SK-MEL-5 (cell line): ENCODE results near the gene C22orf42. TPM values are rescaled to one million over a fixed set of nuclear protein-coding genes. Genes with fewer than 3 reads are reported as not detected.

Source experiments
- DNase-seq: peaks from one replicate; pipeline ENCODE4 v3.0.0-alpha.2; 2016; ENCODE audit warnings: low read depth, low spot score
- in situ Hi-C: cut with HindIII; loops from 2 replicates; pipeline ENCODE4 v1.10.0; 2016; ENCODE audit warnings: low sequenced_read_pairs, high pct_unique_total_duplicates, low pct_unique_long_range_greater_than_20kb
- small RNA-seq, 2 experiments: library from RNA; depleted of rRNA; stranded (forward); fragments of <200 nt; gene quantifications; one replicate each; pipeline ENCODE3, GENCODE V24; 2014
- total RNA-seq: library from RNA; depleted of rRNA; stranded (reverse); fragments of >200 nt; shearing (Covaris generic); gene quantifications from 2 replicates; pipeline ENCODE4 v1.2.3, GENCODE V29; 2014; rRNA removed

C22orf42 gene
- total RNA-seq, 1 experiment from 2014 or later = not detected

- in situ Hi-C loops = no loop called here
- DNase-seq = peak; percentile 95
These were observed 55.3 kb downstream of the C22orf42 start for GRCh38 chr22:32103658-32104315.

- in situ Hi-C loops = no loop called here
- peak; percentile 48 for DNase-seq
These were observed 58.4 kb downstream of the C22orf42 start for GRCh38 chr22:32100711-32101110.

Small RNA genes within 50 kb of the gene (small RNA-seq; reads per million reads assigned to genes)
- gene AP1B1P2 = 0 reads per million in 2 experiments
- gene RF02171 = 0 reads per million in 2 experiments

Other genes with a start within 250 kb of the C22orf42 start
- 130 and 140 TPM in 2 replicates for gene YWHAH, start 214.8 kb downstream of the C22orf42 start, total RNA-seq
- 0.19 and 0.24 TPM in 2 replicates for gene SLC5A1, start 116.0 kb downstream of the C22orf42 start, total RNA-seq
- 4.1 and 5.3 TPM in 2 replicates for gene RFPL2, start 45.8 kb upstream of the C22orf42 start, total RNA-seq
- gene SLC5A4, start 96.0 kb upstream of the C22orf42 start, total RNA-seq = 134 and 146 TPM in 2 replicates
- not detected in 2 replicates for gene RFPL3, start 198.6 kb upstream of the C22orf42 start, total RNA-seq